MCF 10A (cell line): ENCODE data around the gene AKR1B1. TPM values are rescaled to one million over a fixed set of nuclear protein-coding genes. Genes with fewer than 3 reads are reported as not detected.

Experiments
- BruUV-seq: library from RNA; stranded (reverse); fragments of 400-500 nt; replicated peaks from 2 replicates; lab custom pipeline; 2021; lab: Mats Ljungman, UMichigan
- CTCF ChIA-PET: fragments of 300-600 bp; sonication (Branson Sonifier 250); formaldehyde crosslinking; extraction: SDS; loops from one replicate; lab custom pipeline; 2021; ENCODE audit warnings: antibody characterized with exemption, inconsistent platforms; lab: Yijun Ruan, JAX
- POLR2A ChIA-PET: fragments of 300-600, 350-650 bp; sonication (Branson Sonifier 250); formaldehyde crosslinking; extraction: SDS; loops from one replicate; lab custom pipeline; 2020; ENCODE audit warnings: antibody characterized with exemption, inconsistent platforms; lab: Yijun Ruan, JAX
- DNase-seq: peaks from one replicate; pipeline ENCODE4 v3.0.0-alpha.2; 2018; ENCODE audit not compliant: unreplicated experiment
- H3K27ac Mint-ChIP-seq: one replicate; pipeline ENCODE4 v1.8.0; 2022; ENCODE audit warnings: mild to moderate bottlenecking, low read depth, mixed read lengths; ENCODE audit not compliant: unreplicated experiment
- H3K27me3 Mint-ChIP-seq: one replicate; pipeline ENCODE4 v1.8.0; 2022; ENCODE audit warnings: mixed read lengths; ENCODE audit not compliant: insufficient read depth, unreplicated experiment
- H3K36me3 Mint-ChIP-seq: one replicate; pipeline ENCODE4 v1.8.0; 2022; ENCODE audit warnings: mild to moderate bottlenecking, moderate library complexity, mixed read lengths; ENCODE audit not compliant: insufficient read depth, unreplicated experiment
- H3K4me1 Mint-ChIP-seq: one replicate; pipeline ENCODE4 v1.8.0; 2022; ENCODE audit warnings: mixed read lengths; ENCODE audit not compliant: insufficient read depth, unreplicated experiment
- H3K4me3 Mint-ChIP-seq: one replicate; pipeline ENCODE4 v1.8.0; 2022; ENCODE audit warnings: mild to moderate bottlenecking, moderate library complexity, mixed read lengths; ENCODE audit not compliant: unreplicated experiment
- H3K9me3 Mint-ChIP-seq: one replicate; pipeline ENCODE4 v1.8.0; 2022; ENCODE audit warnings: mixed read lengths; ENCODE audit not compliant: unreplicated experiment
- CTCF ChIP-seq: fragments of 200-600 bp; IDR thresholded peaks from one replicate; pipeline ENCODE4 v1.8.0; 2022; ENCODE audit warnings: antibody characterized with exemption, mild to moderate bottlenecking; ENCODE audit not compliant: unreplicated experiment
- intact Hi-C: fragments of 100-400 bp; cut with micrococcal nuclease; formaldehyde crosslinking; loops from 2 replicates; pipeline ENCODE4 v1.14.1; 2022
- total RNA-seq: library from RNA; stranded (reverse); gene quantifications from 2 replicates; pipeline ENCODE4 v1.2.3, GENCODE V29; 2022

Gene AKR1B1
- total RNA-seq, 1 experiment from 2014 or later: 128 TPM

- POLR2A ChIA-PET: interaction anchor here (0.6 to 1.1 kb wide), 5 partner anchors 17 to 74 kb away, joined by 3 to 4 read pairs (median 3); partner anchors contain the start of gene AKR1B1
- no TSS peak for BruUV-seq
- peak overlapping the region; percentile 64 for H3K27ac Mint-ChIP-seq
- no peak for TF ChIP-seq CTCF
- H3K4me1 Mint-ChIP-seq: peaks cover 20% of the 10 kb centered on the region
- CTCF ChIA-PET: interaction anchor here (0.5 to 1.9 kb wide), 5 partner anchors 10 to 588 kb away, joined by 3 to 5 read pairs (median 5); no protein-coding TSS in a partner anchor
- DNase-seq: peak; percentile 78
- no peaks in the 10 kb centered on the region for H3K36me3 Mint-ChIP-seq
- H3K27me3 Mint-ChIP-seq: no peaks in the 10 kb centered on the region
- no peak overlapping the region for H3K4me3 Mint-ChIP-seq
- H3K9me3 Mint-ChIP-seq: no peaks in the 10 kb centered on the region
- intact Hi-C loops: no loop called here
Observed at GRCh38 chr7:134502463-134503371, 43.8 kb upstream of the AKR1B1 start.

- Mint-ChIP-seq H3K4me1 (peaks cover 17% of the 10 kb centered on the region), H3K9me3 (no peaks in the 10 kb centered on the region), H3K4me3 (no peak overlapping the region), H3K27me3 (no peaks in the 10 kb centered on the region), H3K36me3 (no peaks in the 10 kb centered on the region), H3K27ac (no peak overlapping the region)
- POLR2A ChIA-PET: interaction anchor here (0.7 kb wide), 1 partner anchor 43 kb away, joined by 3 read pairs; no protein-coding TSS in a partner anchor
- DNase-seq: no peak
- intact Hi-C loops: no loop called here
- BruUV-seq: no TSS peak
- CTCF ChIA-PET: interaction anchor here (0.6 to 1.0 kb wide), 4 partner anchors 9 to 71 kb away, joined by 3 to 5 read pairs (median 3); no protein-coding TSS in a partner anchor
- TF ChIP-seq CTCF: no peak
Observed at GRCh38 chr7:134500982-134501381, 42.1 kb upstream of the AKR1B1 start.

- Mint-ChIP-seq H3K4me3 (no peak overlapping the region), H3K27ac (no peak overlapping the region), H3K9me3 (no peaks in the 10 kb centered on the region), H3K27me3 (no peaks in the 10 kb centered on the region), H3K4me1 (peaks cover 15% of the 10 kb centered on the region), H3K36me3 (no peaks in the 10 kb centered on the region)
- POLR2A ChIA-PET: no interaction called here
- no peak for DNase-seq
- CTCF ChIA-PET: interaction anchor here (1.0 kb wide), 1 partner anchor 68 kb away, joined by 5 read pairs; no protein-coding TSS in a partner anchor
- intact Hi-C loops: no loop called here
- BruUV-seq: no TSS peak
- no peak for TF ChIP-seq CTCF
Observed at GRCh38 chr7:134500406-134500805, 41.5 kb upstream of the AKR1B1 start.

- CTCF ChIA-PET: interaction anchor here (0.9 to 2.0 kb wide), 2 partner anchors 9 to 19 kb away, joined by 3 to 5 read pairs; no protein-coding TSS in a partner anchor
- no peaks in the 10 kb centered on the region for H3K9me3 Mint-ChIP-seq
- no TSS peak for BruUV-seq
Observed at GRCh38 chr7:134495546-134495945, 36.6 kb upstream of the AKR1B1 start.

More at GRCh38 chr7:134495546-134495945, 36.6 kb upstream of the AKR1B1 start:
- no peak for DNase-seq
- Mint-ChIP-seq H3K4me3 (no peak overlapping the region), H3K4me1 (no peaks in the 10 kb centered on the region), H3K36me3 (no peaks in the 10 kb centered on the region), H3K27ac (no peak overlapping the region), H3K27me3 (no peaks in the 10 kb centered on the region)
- TF ChIP-seq CTCF: no peak
- intact Hi-C loops: no loop called here
- POLR2A ChIA-PET: interaction anchor here (0.6 kb wide), 1 partner anchor 9 kb away, joined by 4 read pairs; no protein-coding TSS in a partner anchor
